Measurements from ENCODE around the gene DISP2. TPM values are rescaled to one million over a fixed set of nuclear protein-coding genes. Genes with fewer than 3 reads are reported as not detected.
A peak's percentile ranks its signal among the peaks of the same experiment; 100 is the strongest.

Gene DISP2
- total and polyA plus RNA-seq, 9 of the 15 experiments (the other 6 are each of a cell fraction or from before 2014, with no cell fraction given), result 0.06 to 0.89 (median 0.15) TPM; not detected in 1

- TF ChIP-seq MAZ (CRISPR knock-in tag; conservative IDR thresholded peaks at IDR 0.05 in 1 of 2, IDR thresholded peaks at IDR 0.05 in 1 of 2), result 0 out of 4 replicates have a peak, but pooled peaks of 1 of the 2 experiments have one; percentile 34
- no peak for TF ChIP-seq JUNB (CRISPR knock-in tag; conservative IDR thresholded peaks at IDR 0.05)
- 0 out of 3 replicates have a peak, but pooled peaks of 1 of the 2 experiments have one; percentile 36 for TF ChIP-seq CBX3 (IDR thresholded peaks at IDR 0.05; ENCODE audit: borderline replicate concordance in 1 of 2, low read length in 2 of 2)
- no peak for TF ChIP-seq SP2 (IDR thresholded peaks at IDR 0.05; ENCODE audit: extremely low read depth, low read depth, low read length, poor library complexity, severe bottlenecking)
- no peak for TF ChIP-seq BCLAF1 (IDR thresholded peaks at IDR 0.05; ENCODE audit: borderline replicate concordance in 1 of 2, control insufficient read depth in 1 of 2, low read depth in 2 of 2, low read length in 1 of 2)
- peak; percentile 88 for TF ChIP-seq CBFA2T2 (conservative IDR thresholded peaks at IDR 0.05)
- TF ChIP-seq HSF4 (CRISPR knock-in tag; IDR thresholded peaks at IDR 0.05; ENCODE audit: borderline replicate concordance), result no peak
- TF ChIP-seq, protein P1, sequence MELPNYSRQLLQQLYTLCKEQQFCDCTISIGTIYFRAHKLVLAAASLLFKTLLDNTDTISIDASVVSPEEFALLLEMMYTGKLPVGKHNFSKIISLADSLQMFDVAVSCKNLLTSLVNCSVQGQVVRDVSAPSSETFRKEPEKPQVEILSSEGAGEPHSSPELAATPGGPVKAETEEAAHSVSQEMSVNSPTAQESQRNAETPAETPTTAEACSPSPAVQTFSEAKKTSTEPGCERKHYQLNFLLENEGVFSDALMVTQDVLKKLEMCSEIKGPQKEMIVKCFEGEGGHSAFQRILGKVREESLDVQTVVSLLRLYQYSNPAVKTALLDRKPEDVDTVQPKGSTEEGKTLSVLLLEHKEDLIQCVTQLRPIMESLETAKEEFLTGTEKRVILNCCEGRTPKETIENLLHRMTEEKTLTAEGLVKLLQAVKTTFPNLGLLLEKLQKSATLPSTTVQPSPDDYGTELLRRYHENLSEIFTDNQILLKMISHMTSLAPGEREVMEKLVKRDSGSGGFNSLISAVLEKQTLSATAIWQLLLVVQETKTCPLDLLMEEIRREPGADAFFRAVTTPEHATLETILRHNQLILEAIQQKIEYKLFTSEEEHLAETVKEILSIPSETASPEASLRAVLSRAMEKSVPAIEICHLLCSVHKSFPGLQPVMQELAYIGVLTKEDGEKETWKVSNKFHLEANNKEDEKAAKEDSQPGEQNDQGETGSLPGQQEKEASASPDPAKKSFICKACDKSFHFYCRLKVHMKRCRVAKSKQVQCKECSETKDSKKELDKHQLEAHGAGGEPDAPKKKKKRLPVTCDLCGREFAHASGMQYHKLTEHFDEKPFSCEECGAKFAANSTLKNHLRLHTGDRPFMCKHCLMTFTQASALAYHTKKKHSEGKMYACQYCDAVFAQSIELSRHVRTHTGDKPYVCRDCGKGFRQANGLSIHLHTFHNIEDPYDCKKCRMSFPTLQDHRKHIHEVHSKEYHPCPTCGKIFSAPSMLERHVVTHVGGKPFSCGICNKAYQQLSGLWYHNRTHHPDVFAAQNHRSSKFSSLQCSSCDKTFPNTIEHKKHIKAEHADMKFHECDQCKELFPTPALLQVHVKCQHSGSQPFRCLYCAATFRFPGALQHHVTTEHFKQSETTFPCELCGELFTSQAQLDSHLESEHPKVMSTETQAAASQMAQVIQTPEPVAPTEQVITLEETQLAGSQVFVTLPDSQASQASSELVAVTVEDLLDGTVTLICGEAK (IDR thresholded peaks at IDR 0.05), result no peak
- TF ChIP-seq, protein P1 (CRISPR knock-in tag; IDR thresholded peaks at IDR 0.05), result no peak
- no peak for TF ChIP-seq GATAD2B (IDR thresholded peaks at IDR 0.05; ENCODE audit: borderline replicate concordance)
- no peak for TF ChIP-seq RBBP5 (IDR thresholded peaks at IDR 0.05; ENCODE audit: borderline replicate concordance, insufficient read depth, low read length, poor library complexity, severe bottlenecking)
- TF ChIP-seq TFE3 (CRISPR knock-in tag; IDR thresholded peaks at IDR 0.05), result no peak
- no peak for TF ChIP-seq MAFF (IDR thresholded peaks at IDR 0.05; ENCODE audit: low read length)
Observed at GRCh38 chr15:40427188-40427587, 69.2 kb downstream of the DISP2 start (continued).

All from K562 (cell line).